Ovary (tissue), 9 donors: ENCODE measurements around the gene ACTA1. TPM values are rescaled to one million over a fixed set of nuclear protein-coding genes. Genes with fewer than 3 reads are reported as not detected.

Source experiments
- DNase-seq, 5 donors: peaks; one replicate each; pipeline ENCODE4 v3.0.0-alpha.2; 2019 to 2020
- H3K27ac ChIP-seq, 2 donors: fragments of 200-600 bp; one replicate each; pipeline versions ENCODE4 v1.5.1 to v1.8.0; 2019 to 2022
- H3K27me3 ChIP-seq: fragments of 200-600 bp; one replicate; pipeline ENCODE4 v1.8.0; 2022
- H3K36me3 ChIP-seq: fragments of 200-600 bp; sonication (generic); one replicate; pipeline ENCODE4 v1.5.1; 2019
- H3K4me1 ChIP-seq: one replicate; pipeline ENCODE4 v1.8.1; 2013; ENCODE audit warnings: mild to moderate bottlenecking, moderate library complexity; ENCODE audit not compliant: insufficient read depth
- H3K4me3 ChIP-seq: fragments of 200-600 bp; sonication (generic); one replicate; pipeline ENCODE4 v1.5.1; 2017
- H3K9me3 ChIP-seq, 2 donors: fragments of 200-600 bp in 1 of 2; sonication (generic) in 1 of 2; one replicate each; pipeline versions ENCODE4 v1.5.1 to v1.8.1; 2013 to 2019; ENCODE audit warnings: mild to moderate bottlenecking in 1 of 2, moderate library complexity in 1 of 2
- EP300 ChIP-seq: sonication (generic); formaldehyde crosslinking; IDR thresholded peaks from one replicate; pipeline ENCODE4 v1.6.1; 2017; ENCODE audit warnings: antibody characterized with exemption
- POLR2A ChIP-seq: fragments of 450-650 bp; IDR thresholded peaks from one replicate; pipeline ENCODE4 v1.6.1; 2017; ENCODE audit warnings: antibody characterized with exemption, mild to moderate bottlenecking, moderate library complexity
- WGBS, 3 donors: extraction: QIAGEN DNeasy Blood & Tissue Kit in 1 of 3; methylation state at CpG; one replicate each; pipeline versions ENCODE4 v1.1.5 to v1.1.7; 2013 to 2017; 5-methylcytosine and 5-hydroxymethylcytosine counted together
- intact Hi-C, 4 donors: fragments of 100-400 bp; cut with DNase I; formaldehyde crosslinking; loops; one replicate each; pipeline versions ENCODE4 v1.11.0 to v1.15.1; 2022 to 2023
- polyA plus RNA-seq, 2 donors: library from polyadenylated mRNA; stranded (reverse); fragments of 200-250 nt in 1 of 2; fragments of 350-450 nt in 1 of 2; fragmentation: Illumina TruSeq in 1 of 2; extraction: RNeasy Lipid Tissue Mini Kit (QIAGEN cat#74804) in 1 of 2; gene quantifications; one replicate each; pipeline ENCODE4 v1.2.3, GENCODE V29; 2013 to 2014
- total RNA-seq, 7 donors: library from RNA; depleted of rRNA in 2 of 7; stranded (reverse); fragments of >200 nt in 2 of 7; fragmentation: NEBNext Ultra II Directional in 3 of 7; extraction: Animal tissue kit (Norgen Biotek cat#: 25700) in 3 of 7; gene quantifications; one replicate each; pipeline versions ENCODE4 v1.1.0 to v1.2.4, GENCODE V29; 2016 to 2023
- TF ChIP-seq, protein P1 (sequence below), 3 donors: fragments of 450-650 bp in 2 of 3; fragments of 200-600 bp in 1 of 3; IDR thresholded peaks; one replicate each; pipeline versions ENCODE4 v1.5.1 to v1.8.0; 2016 to 2022; ENCODE audit warnings: antibody characterized with exemption in 3 of 3, mild to moderate bottlenecking in 1 of 3
- donor health status: DM: no; HTN: no; CAD: no; lungs with moderate emphysema.
- donor health status: DM: no; HTN: no; CAD: no.
- donor health status: Bipolar disorder and iron deficiency.
- donor health status: DM: yes; HTN: yes; CAD: no.
- donor health status: DM: no; HTN: no; CAD: no.
- donor health status: DM: yes; HTN: yes; CAD: no.

The ACTA1 gene
- total and polyA plus RNA-seq, 9 donors, result 0.33 to 3.3 (median 0.70) TPM; not detected in 4

DNA sequence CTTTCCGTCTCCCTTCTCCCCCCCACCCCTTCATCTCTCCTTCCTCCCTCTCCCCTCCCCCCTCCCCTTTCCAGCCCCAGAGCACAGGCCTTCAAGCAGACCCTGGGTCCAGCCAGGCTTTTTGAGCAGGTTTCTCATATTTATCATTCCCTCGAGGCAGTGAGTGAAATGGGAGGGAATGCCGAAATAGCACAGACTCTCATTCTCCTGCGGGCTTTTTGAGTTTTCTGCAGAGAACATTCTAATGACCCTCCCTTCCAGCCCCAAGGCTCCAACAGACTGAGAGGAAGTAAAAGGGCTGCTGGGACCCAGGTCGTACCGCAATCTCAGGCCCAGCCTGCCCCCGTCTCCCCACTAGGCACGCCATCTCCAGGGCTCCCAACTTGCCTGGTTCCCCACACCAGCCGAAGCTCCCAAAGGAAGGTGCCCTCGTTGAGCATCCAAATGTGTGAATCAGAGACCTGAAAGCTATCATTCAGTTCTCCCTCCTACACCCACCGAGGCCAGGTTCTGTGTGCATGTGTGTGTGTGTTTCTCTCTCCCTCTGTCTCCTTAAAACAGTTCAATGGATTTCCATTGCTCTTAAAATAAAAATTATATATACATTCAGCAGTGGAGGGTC is 22.3 kb downstream of the ACTA1 start:
- Histone ChIP-seq H3K4me3 (no peak overlapping the region), H3K36me3 (no peaks in the 10 kb centered on the region), H3K4me1 (peaks cover 15% of the 10 kb centered on the region), H3K27me3 (no peaks in the 10 kb centered on the region), H3K9me3 (no peaks in the 10 kb centered on the region), H3K27ac (no peak overlapping the region)
- no peak for TF ChIP-seq POLR2A
- TF ChIP-seq EP300, result no peak
- TF ChIP-seq, protein P1, sequence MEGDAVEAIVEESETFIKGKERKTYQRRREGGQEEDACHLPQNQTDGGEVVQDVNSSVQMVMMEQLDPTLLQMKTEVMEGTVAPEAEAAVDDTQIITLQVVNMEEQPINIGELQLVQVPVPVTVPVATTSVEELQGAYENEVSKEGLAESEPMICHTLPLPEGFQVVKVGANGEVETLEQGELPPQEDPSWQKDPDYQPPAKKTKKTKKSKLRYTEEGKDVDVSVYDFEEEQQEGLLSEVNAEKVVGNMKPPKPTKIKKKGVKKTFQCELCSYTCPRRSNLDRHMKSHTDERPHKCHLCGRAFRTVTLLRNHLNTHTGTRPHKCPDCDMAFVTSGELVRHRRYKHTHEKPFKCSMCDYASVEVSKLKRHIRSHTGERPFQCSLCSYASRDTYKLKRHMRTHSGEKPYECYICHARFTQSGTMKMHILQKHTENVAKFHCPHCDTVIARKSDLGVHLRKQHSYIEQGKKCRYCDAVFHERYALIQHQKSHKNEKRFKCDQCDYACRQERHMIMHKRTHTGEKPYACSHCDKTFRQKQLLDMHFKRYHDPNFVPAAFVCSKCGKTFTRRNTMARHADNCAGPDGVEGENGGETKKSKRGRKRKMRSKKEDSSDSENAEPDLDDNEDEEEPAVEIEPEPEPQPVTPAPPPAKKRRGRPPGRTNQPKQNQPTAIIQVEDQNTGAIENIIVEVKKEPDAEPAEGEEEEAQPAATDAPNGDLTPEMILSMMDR (IDR thresholded peaks at IDR 0.05), result no peak
- 27 to 32% (median 27%) methylated on average over 11 of the region's 11 CpGs for WGBS, 3 donors
- DNase-seq, result no peak
- intact Hi-C loops, result no loop called here

GRCh38 chr1:229410692-229411433 is 23.0 kb downstream of the ACTA1 start:
- 3 to 4% (median 3%) methylated on average over 14 of the region's 14 CpGs for WGBS, 3 donors
- Histone ChIP-seq H3K4me3 (no peak overlapping the region), H3K9me3 (no peaks in the 10 kb centered on the region), H3K4me1 (peaks cover 15% of the 10 kb centered on the region), H3K36me3 (no peaks in the 10 kb centered on the region), H3K27me3 (no peaks in the 10 kb centered on the region), H3K27ac (no peak overlapping the region)
- intact Hi-C loops, result no loop called here
- TF ChIP-seq POLR2A, result no peak
- TF ChIP-seq EP300, result no peak
- TF ChIP-seq, protein P1 (IDR thresholded peaks at IDR 0.05), result no peak
- peak; percentile 49 to 70 (median 58) for DNase-seq

- WGBS, 3 donors, result 30 to 34% (median 32%) methylated on average over 9 of the region's 9 CpGs
- intact Hi-C loops, result no loop called here
- no peak overlapping the region for H3K4me3 ChIP-seq
- H3K36me3 ChIP-seq, result no peaks in the 10 kb centered on the region
- TF ChIP-seq, protein P1 (IDR thresholded peaks at IDR 0.05), result no peak
- TF ChIP-seq EP300 (no peak), POLR2A (no peak)
- no peak overlapping the region for H3K27ac ChIP-seq
- no peaks in the 10 kb centered on the region for H3K9me3 ChIP-seq
- DNase-seq, result no peak
- peaks cover 15% of the 10 kb centered on the region for H3K4me1 ChIP-seq
- no peaks in the 10 kb centered on the region for H3K27me3 ChIP-seq
These were observed 23.6 kb downstream of the ACTA1 start for GRCh38 chr1:229410370-229410691.

DNA sequence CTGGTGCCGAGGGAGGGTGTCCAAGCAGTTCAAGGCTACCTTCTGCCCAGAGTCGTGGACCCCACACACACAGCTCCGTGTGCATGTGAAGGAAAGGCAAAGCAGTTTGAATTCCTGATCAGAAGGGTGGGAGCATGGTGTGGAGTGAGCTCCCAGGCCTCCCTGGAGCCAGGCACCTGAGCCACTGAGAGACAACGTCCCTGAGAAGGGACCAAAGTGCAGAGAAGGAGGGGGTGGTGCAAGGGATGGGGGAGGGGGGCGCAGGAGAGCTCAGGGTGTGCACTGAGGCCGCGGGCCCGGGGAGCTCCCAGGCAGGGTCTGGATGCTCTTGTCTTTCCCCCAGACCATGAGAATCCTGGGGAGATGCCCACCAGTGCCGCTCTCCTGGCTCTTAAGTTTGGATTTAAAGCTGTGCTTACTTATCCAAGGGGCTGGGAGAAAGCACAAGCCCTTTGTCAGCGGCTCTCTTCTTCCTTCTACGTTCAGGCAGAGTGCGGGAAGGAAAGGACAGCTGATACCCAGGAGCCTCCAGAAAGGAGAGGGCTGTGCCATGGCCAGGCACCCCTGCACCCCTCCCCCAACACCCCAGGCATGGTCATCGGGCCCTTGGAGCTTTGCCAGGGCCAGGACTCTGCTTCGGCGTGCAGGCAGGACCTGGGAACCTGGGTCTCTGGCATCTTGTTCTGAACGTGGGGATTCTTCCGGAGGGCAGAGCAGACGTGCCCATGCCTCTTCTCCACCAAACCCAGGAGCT is 24.1 kb downstream of the ACTA1 start:
- TF ChIP-seq POLR2A (no peak), EP300 (no peak)
- TF ChIP-seq, protein P1 (IDR thresholded peaks at IDR 0.05), result no peak
- Histone ChIP-seq H3K4me3 (no peak overlapping the region), H3K27ac (no peak overlapping the region), H3K9me3 (no peaks in the 10 kb centered on the region), H3K4me1 (peaks cover 15% of the 10 kb centered on the region), H3K36me3 (no peaks in the 10 kb centered on the region), H3K27me3 (no peaks in the 10 kb centered on the region)
- 22 to 30% (median 29%) methylated on average over 18 of the region's 18 CpGs for WGBS, 3 donors
- DNase-seq, result no peak
- intact Hi-C loops, result no loop called here
